Spleen (tissue), 7 donors: ENCODE data around the gene FKBP1C.

ENCODE experiments used
- CTCF ChIP-seq, 11 experiments: fragments of 200-600 bp in 7 of 11; fragments of 450-650 bp in 4 of 11; sonication (generic) in 4 of 11; IDR thresholded peaks in 8 of 11; conservative IDR thresholded peaks in 3 of 11; 1 replicate in 7 of 11; 2 replicates in 4 of 11; pipeline versions ENCODE4 v1.4.0 to v1.8.0; 2016 to 2021; ENCODE audit warnings: antibody characterized with exemption in 11 of 11, inconsistent platforms in 4 of 11, mild to moderate bottlenecking in 1 of 11
- POLR2A ChIP-seq, 3 donors: fragments of 450-650 bp; IDR thresholded peaks; one replicate each; pipeline ENCODE4 v1.5.1; 2017; ENCODE audit warnings: antibody characterized with exemption in 3 of 3, mild to moderate bottlenecking in 1 of 3
- POLR2AphosphoS5 ChIP-seq, 3 donors: sonication (generic); formaldehyde crosslinking; IDR thresholded peaks; one replicate each; pipeline ENCODE4 v1.5.1; 2017; ENCODE audit warnings: antibody characterized with exemption in 3 of 3
- donor health status: DM: no; HTN: no; CAD: no; lungs with moderate emphysema.
- donor health status: DM: no; HTN: no; CAD: no.
- donor health status: DM: no; HTN: no; CAD: no.

- no peak for TF ChIP-seq CTCF (IDR thresholded peaks at IDR 0.05 in 8 of 11, conservative IDR thresholded peaks at IDR 0.05 in 3 of 11)
- TF ChIP-seq POLR2A (IDR thresholded peaks at IDR 0.05) = no peak
- no peak for TF ChIP-seq POLR2AphosphoS5 (IDR thresholded peaks at IDR 0.05)
Measured at GRCh38 chr6:63197741-63198140, 13.5 kb upstream of the FKBP1C start.
